Right renal pelvis (tissue), 4 donors: ENCODE results near the gene SHANK3. TPM values are rescaled to one million over a fixed set of nuclear protein-coding genes. Genes with fewer than 3 reads are reported as not detected.
"Not testable (repeated sequence)": the region's sequence is repeated elsewhere in the genome, so short reads cannot be mapped to it uniquely, and the experiment has no call there.

Experiments
- DNase-seq, 4 donors: peaks; one replicate each; pipeline ENCODE4 v3.0.0-alpha.2; 2013; ENCODE audit warnings: low read depth in 4 of 4, low spot score in 3 of 4, missing footprints in 1 of 4
- polyA plus RNA-seq, 4 donors: library from polyadenylated mRNA; unstranded; fragments of 120-200 nt; gene quantifications; one replicate each; pipeline ENCODE4 v1.2.1, GENCODE V29; 2013; ENCODE audit not compliant: insufficient read length in 4 of 4

SHANK3 gene
- 10 to 100 TPM; 13.3 to 23.2 (median 17.4) TPM for polyA plus RNA-seq

DNA sequence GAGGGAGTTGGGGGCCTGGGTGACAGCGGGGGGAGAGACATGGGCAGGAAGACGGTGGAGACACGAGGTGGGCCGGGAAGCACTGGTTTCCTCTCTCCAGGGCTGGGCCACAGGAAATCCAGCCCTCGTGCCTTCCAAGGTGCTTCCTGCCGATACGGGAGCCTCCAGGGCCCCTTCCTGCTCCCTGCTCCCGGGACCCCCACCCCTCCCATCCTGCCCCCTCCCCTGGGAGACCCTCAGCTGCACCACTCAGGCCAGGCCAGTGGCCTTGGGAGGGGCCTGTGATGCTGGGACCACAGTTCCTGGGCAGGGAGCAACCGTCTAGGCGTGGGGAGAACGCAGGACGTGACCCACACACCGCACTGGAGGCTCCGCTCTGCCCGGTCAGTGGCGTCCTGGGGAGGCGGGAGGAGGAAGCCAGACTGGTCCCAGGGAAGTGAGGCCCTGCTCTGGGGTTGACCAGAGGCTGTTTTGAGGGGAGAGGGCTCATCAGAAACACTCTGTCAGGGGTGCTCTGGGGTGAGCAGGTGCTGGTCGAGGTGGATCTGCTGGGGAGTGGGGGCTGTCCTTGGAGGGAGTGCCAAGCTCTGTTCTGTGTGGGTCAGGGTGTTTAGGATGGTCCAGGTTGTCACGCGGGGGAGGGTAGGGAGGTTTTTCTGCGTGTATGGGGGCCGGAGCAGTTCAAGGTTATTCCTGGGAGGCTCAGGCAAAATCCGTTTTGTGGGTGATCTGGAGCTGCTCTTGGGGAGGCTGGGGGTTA, at the start of gene SHANK3:
TSS of gene SHANK3 (plus strand) at position 353 of the 760 bp plus-strand sequence.
- no peak for DNase-seq

GRCh38 chr22:50624347-50625130, 48.1 kb upstream of the SHANK3 start:
- no peak for DNase-seq

GRCh38 chr22:50625131-50625567, 47.5 kb upstream of the SHANK3 start:
- DNase-seq, result no peak

DNA sequence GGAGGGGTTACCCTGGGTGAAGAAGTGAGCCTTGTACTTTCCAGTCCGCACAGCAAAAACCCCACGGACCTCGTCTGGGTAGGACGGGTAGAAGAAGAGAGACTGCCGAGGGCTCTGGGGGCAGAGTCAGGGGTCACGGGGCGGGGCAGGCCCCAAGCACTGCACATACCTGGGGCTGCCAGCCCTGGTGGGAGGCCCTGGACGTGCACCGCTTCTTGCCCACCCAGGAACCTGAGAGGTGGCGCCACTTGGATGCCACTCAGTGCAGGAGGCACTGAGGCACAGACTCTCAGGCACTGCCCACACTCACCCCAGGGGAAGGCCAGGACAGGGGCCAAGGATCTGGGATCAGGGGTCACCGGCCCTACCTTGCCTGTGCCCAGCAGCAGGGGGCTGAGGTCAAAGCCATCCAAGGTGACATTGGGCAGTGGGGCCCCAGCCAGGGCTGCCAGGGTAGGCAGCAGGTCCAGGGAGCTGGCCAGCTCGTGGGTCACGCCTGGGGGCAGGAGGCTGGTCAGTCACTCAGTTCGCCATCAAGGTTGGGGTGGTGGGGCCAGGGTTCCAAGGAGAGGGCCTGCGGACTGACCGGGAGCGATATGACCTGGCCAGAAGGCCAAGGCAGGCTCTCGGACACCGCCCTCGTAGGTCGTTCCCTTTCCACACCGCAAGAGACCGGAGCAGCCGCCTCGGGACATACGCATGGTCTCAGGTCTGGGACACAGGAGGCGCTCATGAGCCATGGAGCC, 46.9 kb upstream of the SHANK3 start:
- DNase-seq, result no peak

- no peak for DNase-seq
These were observed 46.2 kb upstream of the SHANK3 start for GRCh38 chr22:50626314-50626849.

GRCh38 chr22:50626850-50627641, 45.6 kb upstream of the SHANK3 start:
- DNase-seq, result no peak

DNA sequence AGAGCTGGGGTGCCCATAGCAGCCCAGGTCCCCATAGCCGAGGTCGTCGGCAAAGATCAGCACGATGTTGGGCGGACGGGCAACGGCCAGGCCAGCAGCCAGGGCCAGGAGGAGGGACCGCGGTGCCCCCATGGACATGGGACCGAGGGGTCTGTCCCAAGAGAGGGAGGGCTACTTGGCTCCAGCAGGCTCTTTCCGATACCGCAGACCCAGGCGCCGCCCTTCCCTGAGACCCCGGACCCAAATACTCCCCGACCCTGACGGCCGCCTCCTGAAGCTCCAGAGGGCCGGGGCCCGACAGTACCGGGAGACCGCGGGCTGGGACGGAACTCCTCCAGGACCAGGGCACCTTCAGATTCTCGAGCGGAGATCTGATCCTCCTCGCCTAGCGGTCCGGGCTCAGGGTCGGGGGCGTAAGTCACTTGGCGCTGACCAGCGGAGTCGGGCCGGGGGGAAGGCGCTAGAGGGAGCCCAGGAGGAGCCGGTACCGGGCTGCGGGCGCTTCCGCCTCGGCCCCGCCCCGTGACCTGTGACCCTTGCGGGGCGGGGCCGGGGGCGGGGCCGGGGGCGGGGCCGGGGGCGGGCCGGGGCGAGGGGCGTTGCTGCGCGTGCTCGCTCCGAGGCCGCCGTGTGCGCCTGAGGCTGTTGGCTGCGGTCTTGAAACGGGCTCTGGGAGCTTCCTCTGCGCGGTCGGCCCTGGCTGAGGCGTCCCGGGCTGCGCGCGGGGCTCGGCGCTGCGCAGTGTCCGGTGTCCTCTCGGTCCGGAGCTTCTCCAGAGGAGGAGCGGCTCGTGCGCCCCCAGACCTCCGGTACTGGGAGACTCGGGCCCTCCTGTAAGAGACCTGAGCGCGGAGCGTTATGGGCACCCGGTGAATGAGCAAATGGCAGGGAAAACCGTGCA, 44.7 kb upstream of the SHANK3 start, which contains the start of gene ARSA:
TSS of gene ARSA (minus strand) at position 511 of the 901 bp plus-strand sequence. CDS start at position 138, 373 bp downstream.
- DNase-seq, result peak in 3 of 4 donors; percentile 61 to 63 (median 62)

DNA sequence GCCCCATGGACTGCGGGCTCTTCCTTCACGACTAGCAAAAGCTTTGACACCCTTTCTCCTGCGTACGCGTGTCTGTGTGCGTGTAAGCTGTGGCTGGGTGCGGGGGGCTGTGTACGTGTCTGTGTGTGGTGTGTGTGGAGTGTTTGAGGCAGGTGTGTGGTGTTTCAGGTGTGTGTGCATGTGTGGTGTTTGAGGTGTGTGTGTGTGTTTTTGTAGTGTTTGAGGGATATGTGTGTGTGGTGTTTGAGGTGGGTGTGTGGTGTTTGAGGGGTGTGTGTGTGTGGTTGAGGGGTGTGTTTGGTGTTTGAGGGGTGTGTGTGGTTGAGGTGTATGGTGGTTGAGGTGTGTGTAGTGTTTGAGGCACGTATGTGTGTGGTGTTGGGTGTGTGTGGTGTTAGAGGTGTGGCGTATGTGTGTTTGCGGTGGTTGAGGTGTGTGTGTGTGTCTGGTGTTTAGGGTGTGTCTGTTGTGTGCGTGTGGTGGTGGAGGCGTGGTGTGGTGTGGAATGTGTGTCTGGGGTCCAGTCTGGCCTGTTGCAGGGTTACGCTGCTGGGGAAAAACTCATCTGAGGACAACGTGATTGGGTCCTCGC, 44.0 kb upstream of the SHANK3 start:
- no peak for DNase-seq

GRCh38 chr22:50630376-50630775, 42.2 kb upstream of the SHANK3 start:
- DNase-seq, result no peak

DNA sequence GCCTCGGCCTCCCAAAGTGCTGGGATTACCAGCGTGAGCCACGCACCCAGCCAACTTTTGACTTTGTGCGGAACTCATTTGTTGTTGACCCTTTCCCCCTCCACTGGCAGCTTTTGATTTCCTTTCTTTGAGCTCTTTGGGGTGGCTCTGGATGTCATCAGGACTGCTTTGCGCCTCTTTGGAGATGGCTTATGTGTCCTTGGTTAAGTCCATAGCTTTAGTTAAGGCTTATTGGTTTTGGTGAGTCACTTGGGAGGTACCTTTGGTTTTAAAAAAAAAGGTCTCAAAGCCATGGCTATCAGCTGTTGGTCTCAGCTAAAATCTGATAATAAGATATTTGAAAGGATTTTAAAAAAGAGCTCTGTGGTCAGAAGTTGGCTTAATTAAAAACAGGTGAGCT, 39.5 kb upstream of the SHANK3 start:
- DNase-seq, result no peak

GRCh38 chr22:50633771-50634170, 38.9 kb upstream of the SHANK3 start:
- no peak for DNase-seq

DNA sequence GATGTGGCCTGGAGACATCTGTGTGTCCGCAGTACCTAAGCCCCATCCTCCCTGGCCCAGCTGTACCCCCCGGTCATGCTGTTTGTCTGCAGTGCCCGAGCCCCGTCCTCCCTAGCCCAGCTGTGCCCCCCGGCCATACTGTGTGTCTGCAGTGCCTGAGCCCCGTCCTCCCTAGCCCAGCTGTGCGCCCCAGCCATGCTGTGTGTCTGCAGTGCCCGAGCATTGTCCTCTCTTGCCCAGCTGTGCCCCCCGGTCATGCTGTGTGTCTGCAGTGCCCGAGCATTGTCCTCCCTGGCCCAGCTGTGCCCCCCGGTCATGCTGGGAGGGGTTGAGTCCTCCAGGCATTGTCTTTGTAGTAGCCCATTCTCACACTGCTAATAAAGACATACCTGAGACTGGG, 37.0 kb upstream of the SHANK3 start:
- no peak for DNase-seq

- not testable (repeated sequence) for DNase-seq
These were observed 32.3 kb upstream of the SHANK3 start for GRCh38 chr22:50640296-50640695.

GRCh38 chr22:50640857-50641647, 31.6 kb upstream of the SHANK3 start:
- DNase-seq, result no peak

DNA sequence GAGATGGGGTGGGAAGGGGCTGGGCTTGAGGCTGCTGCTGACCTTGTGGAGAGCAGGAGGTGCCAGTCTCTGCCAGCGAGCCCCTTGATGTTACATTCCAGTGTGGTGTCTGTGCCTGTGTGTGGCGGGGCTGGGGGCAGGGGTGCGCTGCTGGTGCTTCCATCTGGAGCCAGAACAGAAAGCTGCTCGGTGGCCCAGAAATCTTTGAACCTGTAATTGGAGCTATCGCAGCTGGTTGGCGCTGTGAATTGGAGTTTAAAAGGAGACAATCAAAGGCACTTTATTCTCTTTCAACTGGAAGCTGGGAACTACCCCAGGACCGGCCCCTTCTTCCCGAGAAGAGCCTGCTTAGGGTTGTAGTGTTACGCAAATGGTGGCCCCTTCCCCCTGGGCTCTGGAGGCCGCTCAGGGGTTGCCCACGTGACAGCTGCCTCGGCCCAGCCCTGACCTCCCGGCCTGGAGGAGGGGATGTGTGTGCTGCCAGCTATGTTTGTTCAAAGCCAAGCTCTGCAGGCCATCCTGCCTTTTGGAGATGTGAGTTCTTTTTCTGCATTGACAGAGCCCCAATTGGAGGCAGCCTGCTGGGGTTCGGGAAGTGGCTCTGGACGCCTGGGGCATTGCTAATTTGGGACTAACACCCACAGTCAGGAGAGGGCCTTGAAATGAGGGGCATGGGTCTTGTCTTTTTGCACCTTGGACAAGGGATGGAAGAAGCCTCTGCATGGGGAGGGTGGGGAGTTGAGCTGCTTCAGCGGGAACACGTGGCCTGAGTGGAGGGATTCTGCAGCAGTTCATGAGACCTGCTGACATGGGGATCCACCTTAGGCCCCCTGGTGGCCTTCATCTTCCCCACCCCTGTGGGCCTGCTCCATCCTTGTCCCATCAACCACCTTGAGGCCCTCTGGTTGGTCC, 30.7 kb upstream of the SHANK3 start:
- no peak for DNase-seq

DNA sequence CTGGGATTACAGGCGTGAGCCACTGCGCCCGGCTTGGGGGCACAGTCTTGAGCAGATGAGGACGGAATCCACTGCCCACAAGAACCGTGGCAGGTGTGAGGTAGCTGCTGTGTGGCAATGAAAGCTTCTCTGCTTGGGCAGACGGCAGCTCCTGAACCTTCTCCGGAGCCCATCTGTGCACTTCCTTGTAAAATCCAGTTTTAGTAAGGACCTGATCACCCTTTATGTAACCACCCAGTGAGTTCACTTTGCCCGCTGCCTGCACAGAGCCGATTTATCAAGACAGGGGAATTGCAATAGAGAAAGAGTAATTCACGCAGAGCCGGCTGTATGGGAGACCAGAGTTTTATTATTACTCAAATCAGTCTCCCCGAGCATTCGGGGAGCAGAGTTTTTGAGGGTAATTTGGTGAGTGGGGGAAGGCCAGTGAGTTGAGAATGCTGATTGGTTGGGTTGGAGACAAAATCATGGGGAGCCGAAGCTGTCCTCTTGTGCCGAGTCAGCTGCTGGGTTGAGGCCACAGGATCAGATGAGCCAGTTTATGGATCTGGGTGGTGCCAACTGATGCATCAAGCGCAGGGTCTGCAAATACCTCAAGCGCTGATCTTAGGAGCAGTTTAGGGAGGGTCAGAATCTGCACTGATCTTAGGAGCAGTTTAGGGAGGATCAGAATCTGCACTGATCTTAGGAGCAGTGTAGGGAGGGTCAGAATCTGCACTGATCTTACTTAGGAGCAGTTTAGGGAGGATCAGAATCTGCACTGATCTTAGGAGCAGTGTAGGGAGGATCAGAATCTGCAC, 29.4 kb upstream of the SHANK3 start:
- DNase-seq, result not testable (repeated sequence)
